ENCODE results near the gene ZMYM4.

- no peak for TF ChIP-seq EZH2phosphoT487 (IDR thresholded peaks at IDR 0.05; ENCODE audit: borderline replicate concordance, low read depth)
- TF ChIP-seq CTCF (IDR thresholded peaks at IDR 0.05), result no peak
- TF ChIP-seq EP300 (IDR thresholded peaks at IDR 0.05; ENCODE audit: borderline replicate concordance in 1 of 2, low read depth in 1 of 2, low read length in 1 of 2), result no peak
Observed at GRCh38 chr1:35297886-35298285, 29.4 kb downstream of the ZMYM4 start.
